ENCODE results near the gene CASK. TPM values are rescaled to one million over a fixed set of nuclear protein-coding genes. Genes with fewer than 3 reads are reported as not detected.
"Not testable (repeated sequence)": the region's sequence is repeated elsewhere in the genome, so short reads cannot be mapped to it uniquely, and the experiment has no call there.

Gene CASK
- total RNA-seq, 2 donors from 2014 or later: 44.3 to 46.1 TPM

DNA sequence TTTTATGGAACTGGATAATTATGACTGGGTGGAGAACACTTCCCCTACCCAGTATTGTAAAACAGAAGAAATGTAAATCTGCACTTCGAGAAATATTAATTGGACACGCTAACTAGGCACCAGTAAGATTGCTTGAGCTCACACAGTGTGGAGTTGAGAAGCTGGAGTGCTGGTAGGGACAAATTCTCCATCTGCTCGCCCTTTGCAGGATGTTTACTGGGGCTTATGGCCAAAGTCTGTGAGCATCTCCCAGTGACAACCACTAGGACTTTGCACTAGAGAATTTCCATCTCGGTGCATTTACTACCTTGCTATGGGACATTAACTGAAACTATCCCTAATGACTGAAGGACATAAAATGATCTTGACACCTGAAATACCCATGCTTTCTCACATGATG is 268.3 kb downstream of the CASK start:
- DNase-seq (ENCODE audit: low spot score) (no peak), ATAC-seq (ENCODE audit: insufficient number of reproducible peaks, low FRiP score, low read depth) (no peak)
- H3K27ac ChIP-seq: peak overlapping the region; percentile 44 to 53

GRCh38 chrX:41653125-41653524 is 270.2 kb downstream of the CASK start:
- Histone ChIP-seq H3K9me3 (no peaks in the 10 kb centered on the region), H3K4me1 (ENCODE audit: control insufficient read depth in 1 of 2, low read depth in 2 of 2) (peaks cover 0 to 31% of the 10 kb centered on the region in 2 donors), H3K27me3 (replicated peaks; ENCODE audit: insufficient read depth) (no peaks in the 10 kb centered on the region), H3K4me3 (no peak overlapping the region), H3K36me3 (no peaks in the 10 kb centered on the region), H3K27ac (no peak overlapping the region)
- DNase-seq (ENCODE audit: low spot score) (no peak), ATAC-seq (ENCODE audit: insufficient number of reproducible peaks, low FRiP score, low read depth) (no peak)
- TF ChIP-seq, protein P1, sequence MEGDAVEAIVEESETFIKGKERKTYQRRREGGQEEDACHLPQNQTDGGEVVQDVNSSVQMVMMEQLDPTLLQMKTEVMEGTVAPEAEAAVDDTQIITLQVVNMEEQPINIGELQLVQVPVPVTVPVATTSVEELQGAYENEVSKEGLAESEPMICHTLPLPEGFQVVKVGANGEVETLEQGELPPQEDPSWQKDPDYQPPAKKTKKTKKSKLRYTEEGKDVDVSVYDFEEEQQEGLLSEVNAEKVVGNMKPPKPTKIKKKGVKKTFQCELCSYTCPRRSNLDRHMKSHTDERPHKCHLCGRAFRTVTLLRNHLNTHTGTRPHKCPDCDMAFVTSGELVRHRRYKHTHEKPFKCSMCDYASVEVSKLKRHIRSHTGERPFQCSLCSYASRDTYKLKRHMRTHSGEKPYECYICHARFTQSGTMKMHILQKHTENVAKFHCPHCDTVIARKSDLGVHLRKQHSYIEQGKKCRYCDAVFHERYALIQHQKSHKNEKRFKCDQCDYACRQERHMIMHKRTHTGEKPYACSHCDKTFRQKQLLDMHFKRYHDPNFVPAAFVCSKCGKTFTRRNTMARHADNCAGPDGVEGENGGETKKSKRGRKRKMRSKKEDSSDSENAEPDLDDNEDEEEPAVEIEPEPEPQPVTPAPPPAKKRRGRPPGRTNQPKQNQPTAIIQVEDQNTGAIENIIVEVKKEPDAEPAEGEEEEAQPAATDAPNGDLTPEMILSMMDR (IDR thresholded peaks at IDR 0.05): no peak

More for the DNA sequence above, 268.3 kb downstream of the CASK start:
- Histone ChIP-seq H3K36me3 (no peaks in the 10 kb centered on the region), H3K9me3 (no peaks in the 10 kb centered on the region), H3K27me3 (replicated peaks; ENCODE audit: insufficient read depth) (no peaks in the 10 kb centered on the region), H3K4me1 (ENCODE audit: control insufficient read depth in 1 of 2, low read depth in 2 of 2) (peaks cover 0 to 31% of the 10 kb centered on the region in 2 donors), H3K4me3 (no peak overlapping the region)
- TF ChIP-seq, protein P1 (IDR thresholded peaks at IDR 0.05): no peak

GRCh38 chrX:41646201-41646600 is 277.2 kb downstream of the CASK start:
- DNase-seq (ENCODE audit: low spot score); H3K36me3 ChIP-seq; ATAC-seq (ENCODE audit: insufficient number of reproducible peaks, low FRiP score, low read depth); H3K9me3 ChIP-seq; H3K27ac ChIP-seq; H3K4me3 ChIP-seq; H3K27me3 ChIP-seq (replicated peaks; ENCODE audit: insufficient read depth): not testable (repeated sequence)
- H3K4me1 ChIP-seq (ENCODE audit: control insufficient read depth in 1 of 2, low read depth in 2 of 2): peaks cover 0 to 10% of the 10 kb centered on the region in 2 donors

GRCh38 chrX:41634284-41634683 is 289.1 kb downstream of the CASK start:
- ATAC-seq (ENCODE audit: insufficient number of reproducible peaks, low FRiP score, low read depth): no peak
- no peak for DNase-seq (ENCODE audit: low spot score)

DNA sequence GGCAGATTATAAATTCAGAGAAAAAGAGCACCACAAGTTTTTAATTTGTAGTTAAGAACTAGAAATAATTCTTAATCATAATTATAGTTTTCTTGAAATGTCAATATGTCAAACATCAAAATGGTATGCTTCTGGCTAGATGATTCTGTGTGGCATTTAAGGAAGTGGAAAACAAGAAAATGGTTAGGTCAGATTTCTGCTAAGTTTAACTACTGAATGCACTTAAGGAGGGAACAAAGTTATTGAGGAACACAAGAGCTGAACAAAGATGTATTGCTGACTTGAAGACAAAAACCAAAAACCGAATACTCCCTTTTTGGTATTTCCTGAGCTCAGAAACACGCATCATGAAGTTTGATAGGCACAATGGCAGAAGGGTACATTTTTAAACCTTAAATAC is 293.3 kb downstream of the CASK start:
- ATAC-seq (ENCODE audit: insufficient number of reproducible peaks, low FRiP score, low read depth): no peak
- Histone ChIP-seq H3K27me3 (replicated peaks; ENCODE audit: insufficient read depth) (no peaks in the 10 kb centered on the region), H3K36me3 (no peaks in the 10 kb centered on the region), H3K9me3 (no peaks in the 10 kb centered on the region), H3K27ac (no peak overlapping the region), H3K4me3 (no peak overlapping the region), H3K4me1 (ENCODE audit: control insufficient read depth in 1 of 2, low read depth in 2 of 2) (peaks cover 0 to 11% of the 10 kb centered on the region in 2 donors)
- no peak for DNase-seq (ENCODE audit: low spot score)
- TF ChIP-seq, protein P1 (IDR thresholded peaks at IDR 0.05): no peak

More at GRCh38 chrX:41634284-41634683, 289.1 kb downstream of the CASK start:
- Histone ChIP-seq H3K4me3 (no peak overlapping the region), H3K27ac (peak overlapping the region in 1 of 2 donors; percentile 47), H3K36me3 (no peaks in the 10 kb centered on the region), H3K4me1 (ENCODE audit: control insufficient read depth in 1 of 2, low read depth in 2 of 2) (peaks cover 0 to 11% of the 10 kb centered on the region in 2 donors), H3K27me3 (replicated peaks; ENCODE audit: insufficient read depth) (no peaks in the 10 kb centered on the region), H3K9me3 (no peaks in the 10 kb centered on the region)
- TF ChIP-seq, protein P1 (IDR thresholded peaks at IDR 0.05): no peak

DNA sequence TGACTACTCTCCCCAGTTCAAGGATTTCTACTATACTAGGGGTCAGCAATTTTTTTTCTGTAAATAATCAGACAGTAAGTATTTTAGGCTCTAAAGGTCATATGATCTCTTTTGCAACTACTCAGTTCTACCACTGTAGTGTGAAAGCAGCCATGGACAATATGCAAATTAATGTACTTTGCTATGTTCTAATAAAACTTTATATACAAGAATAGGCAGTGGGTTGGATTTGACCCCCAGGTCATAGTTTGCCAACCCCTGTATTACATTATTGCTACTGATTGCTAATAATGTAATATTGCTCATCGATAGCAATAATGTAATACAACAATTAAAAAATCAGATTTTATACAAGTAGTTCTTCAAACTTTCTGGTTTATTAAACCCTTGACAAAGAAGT is 293.8 kb downstream of the CASK start:
- ATAC-seq (ENCODE audit: insufficient number of reproducible peaks, low FRiP score, low read depth) (no peak), DNase-seq (ENCODE audit: low spot score) (no peak)
- Histone ChIP-seq H3K36me3 (no peaks in the 10 kb centered on the region), H3K27ac (no peak overlapping the region), H3K4me3 (no peak overlapping the region), H3K27me3 (replicated peaks; ENCODE audit: insufficient read depth) (no peaks in the 10 kb centered on the region), H3K4me1 (ENCODE audit: control insufficient read depth in 1 of 2, low read depth in 2 of 2) (peaks cover 0 to 7% of the 10 kb centered on the region in 2 donors), H3K9me3 (no peaks in the 10 kb centered on the region)
- TF ChIP-seq, protein P1 (IDR thresholded peaks at IDR 0.05): no peak

All from thoracic aorta (tissue), 2 donors.